DOHH2 (cell line): ENCODE measurements around the gene FBXL17.

ENCODE experiments used
- H3F3A ChIP-seq: fragments of 200-600 bp; sonication (generic), shearing (Covaris generic); 2 replicates; pipeline ENCODE4 v1.6.0; 2016; ENCODE audit warnings: antibody characterized with exemption, mild to moderate bottlenecking; ENCODE audit not compliant: control insufficient read depth, insufficient read depth
- H3K27ac ChIP-seq: fragments of 200-600 bp; sonication (generic); 2 replicates; pipeline ENCODE4 v1.5.1; 2014; ENCODE audit warnings: low read depth, mild to moderate bottlenecking, low read length, moderate library complexity
- H3K27me3 ChIP-seq: fragments of 200-600 bp; sonication (generic); 2 replicates; pipeline ENCODE4 v1.6.1; 2014; ENCODE audit warnings: mild to moderate bottlenecking, low read length, mixed read lengths; ENCODE audit not compliant: control insufficient read depth
- H3K36me3 ChIP-seq: fragments of 200-600 bp; sonication (generic); 2 replicates; pipeline ENCODE4 v1.6.1; 2014; ENCODE audit warnings: mild to moderate bottlenecking, low read length, moderate library complexity, mixed read lengths; ENCODE audit not compliant: control insufficient read depth
- H3K4me1 ChIP-seq: fragments of 200-600 bp; sonication (generic); 2 replicates; pipeline ENCODE4 v1.6.1; 2014; ENCODE audit warnings: mild to moderate bottlenecking, low read length, mixed read lengths; ENCODE audit not compliant: control insufficient read depth
- H3K4me2 ChIP-seq: fragments of 200-600 bp; sonication (generic); 2 replicates; pipeline ENCODE4 v1.6.0; 2014; ENCODE audit warnings: mild to moderate bottlenecking, low read length, moderate library complexity
- H3K4me3 ChIP-seq: fragments of 200-600 bp; sonication (generic); 2 replicates; pipeline ENCODE4 v1.5.1; 2014; ENCODE audit warnings: mild to moderate bottlenecking, low read length, mixed read lengths
- H3K79me2 ChIP-seq: fragments of 200-600 bp; sonication (generic); 2 replicates; pipeline ENCODE4 v1.6.1; 2014; ENCODE audit warnings: mild to moderate bottlenecking, low read length, mixed read lengths; ENCODE audit not compliant: control insufficient read depth
- H3K9me2 ChIP-seq: fragments of 200-600 bp; sonication (generic); replicated peaks from 2 replicates; pipeline ENCODE4 v1.6.1; 2014; ENCODE audit warnings: mild to moderate bottlenecking, low read length, mixed read lengths; ENCODE audit not compliant: control insufficient read depth
- H3K9me3 ChIP-seq: fragments of 200-600 bp; sonication (generic); 2 replicates; pipeline ENCODE4 v1.6.1; 2014; ENCODE audit warnings: antibody characterized with exemption, low read length, mixed read lengths; ENCODE audit not compliant: control insufficient read depth, insufficient read depth
- H4K20me1 ChIP-seq: fragments of 200-600 bp; sonication (generic); 2 replicates; pipeline ENCODE4 v1.6.0; 2014; ENCODE audit warnings: low read depth, mild to moderate bottlenecking, antibody characterized with exemption, low read length, moderate library complexity; ENCODE audit not compliant: control insufficient read depth, insufficient read depth
- CTCF ChIP-seq: fragments of 200-600 bp; sonication (generic); IDR thresholded peaks from one replicate; pipeline ENCODE4 v1.5.1; 2014; ENCODE audit warnings: antibody characterized with exemption, mild to moderate bottlenecking, low read depth, low read length; ENCODE audit not compliant: poor library complexity, severe bottlenecking
- EZH2phosphoT487 ChIP-seq: fragments of 200-600 bp; sonication (generic); IDR thresholded peaks from 2 replicates; pipeline ENCODE4 v1.6.1; 2017; ENCODE audit warnings: borderline replicate concordance, mild to moderate bottlenecking, antibody characterized with exemption, low read length, moderate library complexity, mixed read lengths

FBXL17 gene

GRCh38 chr5:108028412-108028811 lies 353.5 kb downstream of the FBXL17 start:
- Histone ChIP-seq H3F3A (no peaks in the 10 kb centered on the region), H3K9me2 (no peaks in the 10 kb centered on the region), H3K9me3 (no peaks in the 10 kb centered on the region), H3K27ac (no peak overlapping the region), H4K20me1 (no peaks in the 10 kb centered on the region), H3K4me2 (no peak overlapping the region), H3K4me1 (no peaks in the 10 kb centered on the region), H3K27me3 (no peaks in the 10 kb centered on the region), H3K79me2 (no peaks in the 10 kb centered on the region), H3K36me3 (no peaks in the 10 kb centered on the region), H3K4me3 (no peak overlapping the region)
- TF ChIP-seq EZH2phosphoT487 (no peak), CTCF (no peak)

GRCh38 chr5:108025957-108026356 lies 355.9 kb downstream of the FBXL17 start:
- no peak overlapping the region for H3K27ac ChIP-seq

GRCh38 chr5:108024986-108025385 lies 356.9 kb downstream of the FBXL17 start:
- Histone ChIP-seq H3K36me3 (no peaks in the 10 kb centered on the region), H3F3A (no peaks in the 10 kb centered on the region), H3K4me1 (no peaks in the 10 kb centered on the region), H3K4me3 (no peak overlapping the region), H3K27ac (no peak overlapping the region), H3K27me3 (no peaks in the 10 kb centered on the region), H3K9me2 (no peaks in the 10 kb centered on the region), H3K4me2 (no peak overlapping the region), H4K20me1 (no peaks in the 10 kb centered on the region), H3K9me3 (no peaks in the 10 kb centered on the region), H3K79me2 (no peaks in the 10 kb centered on the region)
- no peak for TF ChIP-seq CTCF
- no peak for TF ChIP-seq EZH2phosphoT487

More at GRCh38 chr5:108025957-108026356, 355.9 kb downstream of the FBXL17 start:
- H3K9me2 ChIP-seq, result no peaks in the 10 kb centered on the region
- H3K79me2 ChIP-seq, result no peaks in the 10 kb centered on the region
- H3K9me3 ChIP-seq, result no peaks in the 10 kb centered on the region
- TF ChIP-seq EZH2phosphoT487, result no peak
- TF ChIP-seq CTCF, result no peak
- H3K4me2 ChIP-seq, result no peak overlapping the region
- no peak overlapping the region for H3K4me3 ChIP-seq
- no peaks in the 10 kb centered on the region for H3K36me3 ChIP-seq
- H4K20me1 ChIP-seq, result no peaks in the 10 kb centered on the region
- no peaks in the 10 kb centered on the region for H3F3A ChIP-seq
- no peaks in the 10 kb centered on the region for H3K27me3 ChIP-seq
- H3K4me1 ChIP-seq, result no peaks in the 10 kb centered on the region

- Histone ChIP-seq H3K4me2 (no peak overlapping the region), H4K20me1 (no peaks in the 10 kb centered on the region), H3K79me2 (no peaks in the 10 kb centered on the region), H3F3A (no peaks in the 10 kb centered on the region), H3K4me1 (no peaks in the 10 kb centered on the region), H3K4me3 (no peak overlapping the region), H3K27me3 (no peaks in the 10 kb centered on the region), H3K27ac (no peak overlapping the region), H3K9me2 (no peaks in the 10 kb centered on the region), H3K9me3 (no peaks in the 10 kb centered on the region), H3K36me3 (no peaks in the 10 kb centered on the region)
- no peak for TF ChIP-seq CTCF
- TF ChIP-seq EZH2phosphoT487, result no peak
Measured at GRCh38 chr5:108016101-108016500, 365.8 kb downstream of the FBXL17 start.
